ENCODE data around the gene COL15A1. TPM values are rescaled to one million over a fixed set of nuclear protein-coding genes. Genes with fewer than 3 reads are reported as not detected.

The COL15A1 gene
- polyA plus RNA-seq, 3 donors, result 24.1 to 29.6 (median 25.9) TPM

DNA sequence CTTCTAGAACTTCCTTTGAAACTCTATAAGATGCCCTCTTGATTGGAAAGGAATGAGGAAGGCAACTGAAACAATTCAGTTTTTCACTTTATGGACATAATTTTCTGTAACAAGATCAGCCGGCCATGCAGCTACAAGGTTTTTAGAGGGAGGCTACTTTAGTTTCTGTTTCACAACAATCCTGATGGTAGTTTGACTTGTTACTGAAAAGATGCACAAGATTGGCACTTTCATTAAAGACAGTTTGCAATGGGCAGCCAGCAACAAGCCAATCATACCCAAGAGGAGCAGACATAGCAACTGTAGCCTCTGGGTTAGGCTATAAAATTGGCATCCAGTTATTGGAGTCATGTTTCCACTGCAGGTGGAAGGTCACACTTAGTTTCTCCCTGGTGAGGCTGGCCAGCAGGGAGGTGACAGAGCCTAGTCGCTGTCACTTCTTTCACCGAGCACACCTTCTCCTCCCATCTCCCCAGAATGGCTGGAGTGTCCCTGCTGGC is 87.0 kb downstream of the COL15A1 start:
- DNase-seq, result no peak

DNA sequence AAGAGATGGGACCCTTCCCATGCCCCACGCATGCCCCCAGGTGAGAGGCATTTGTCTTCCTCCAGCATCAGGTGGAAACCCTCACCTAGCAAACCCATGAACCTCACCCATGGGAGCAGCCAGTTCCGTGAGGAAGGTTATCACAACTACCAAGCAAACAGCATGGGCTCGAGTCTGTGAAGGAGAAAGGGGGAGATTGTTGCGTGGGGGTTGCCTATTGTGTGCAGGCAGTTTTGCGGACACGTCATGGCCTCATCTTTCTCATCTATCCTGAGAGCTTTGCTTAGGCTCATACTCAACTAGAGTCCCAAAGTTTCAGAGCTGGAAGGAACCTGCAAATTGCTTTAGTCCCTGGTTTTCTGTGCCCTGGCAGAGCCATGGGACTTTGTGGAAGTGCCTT is 87.6 kb downstream of the COL15A1 start:
- DNase-seq, result no peak

DNA sequence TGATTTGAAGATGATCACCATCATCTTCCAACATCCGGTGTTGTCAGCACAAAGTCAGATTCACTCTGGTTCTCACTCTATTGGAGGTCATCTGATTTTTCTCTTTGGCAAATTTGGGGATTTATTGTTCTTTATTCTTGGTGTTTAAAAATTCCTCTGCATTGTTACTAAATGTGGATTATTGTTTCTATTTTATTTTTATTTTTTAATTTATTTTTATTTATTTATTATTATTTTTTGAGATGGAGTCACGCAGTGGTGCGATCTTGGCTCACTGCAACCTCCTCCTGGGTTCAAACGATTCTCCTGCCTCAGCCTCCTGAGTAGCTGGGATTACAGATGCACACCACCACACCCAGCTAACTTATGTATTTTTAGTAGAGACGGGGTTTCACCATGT is 88.3 kb downstream of the COL15A1 start:
- DNase-seq, result no peak

DNA sequence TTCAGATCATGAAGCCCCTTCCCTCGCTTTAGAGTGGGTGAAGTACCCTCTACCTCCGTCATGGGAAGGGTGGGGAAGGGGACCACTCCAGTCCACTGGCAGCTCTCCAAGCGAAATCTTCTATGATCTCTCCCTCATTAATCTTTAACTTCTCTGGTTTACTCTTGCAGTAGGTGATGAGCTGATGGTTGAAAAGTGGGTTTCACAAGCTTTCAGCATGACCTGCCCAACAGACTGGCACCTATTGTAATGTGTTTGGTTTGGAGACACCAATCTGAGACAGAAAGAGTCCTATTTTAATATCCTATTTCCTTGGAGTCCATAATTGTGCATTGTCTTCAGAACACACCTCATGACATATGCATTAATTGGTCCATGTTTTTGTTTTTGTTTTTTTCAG is 90.4 kb downstream of the COL15A1 start:
- DNase-seq, result no peak

GRCh38 chr9:99035313-99035712 is 91.6 kb downstream of the COL15A1 start:
- no peak for DNase-seq

DNA sequence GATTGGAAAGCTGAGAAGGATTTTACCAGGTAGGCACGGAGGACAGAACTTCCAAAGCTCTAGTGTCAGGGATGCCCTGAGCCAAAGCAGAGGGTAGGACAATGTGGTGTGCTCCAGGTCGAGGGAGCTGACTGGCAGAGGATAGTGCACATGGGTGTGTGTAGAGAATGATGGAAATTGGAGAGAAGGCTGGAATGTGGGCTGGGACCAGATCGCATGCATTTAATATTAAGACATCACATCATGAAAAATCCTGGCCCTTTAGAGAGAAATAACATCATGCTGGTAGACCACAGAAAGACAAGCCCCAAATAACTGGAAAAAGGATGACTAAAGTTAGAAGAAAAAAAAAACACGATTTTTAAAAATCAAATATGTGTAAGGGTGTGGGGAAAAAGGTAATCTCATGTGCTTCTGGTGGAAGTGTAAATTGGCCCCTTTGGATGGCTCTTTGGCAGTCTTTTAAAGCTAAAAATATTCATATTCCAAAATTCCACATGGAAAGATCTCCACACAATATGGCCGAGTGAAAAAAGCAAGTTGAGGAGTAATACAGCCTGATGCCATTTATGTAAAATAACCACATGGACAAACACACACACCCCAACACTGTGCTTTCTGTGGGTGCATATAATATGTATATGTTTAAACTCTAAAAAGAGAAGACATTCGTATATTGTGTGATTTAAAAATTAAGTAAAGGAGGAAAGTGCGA is 94.2 kb downstream of the COL15A1 start:
- DNase-seq, result no peak

DNA sequence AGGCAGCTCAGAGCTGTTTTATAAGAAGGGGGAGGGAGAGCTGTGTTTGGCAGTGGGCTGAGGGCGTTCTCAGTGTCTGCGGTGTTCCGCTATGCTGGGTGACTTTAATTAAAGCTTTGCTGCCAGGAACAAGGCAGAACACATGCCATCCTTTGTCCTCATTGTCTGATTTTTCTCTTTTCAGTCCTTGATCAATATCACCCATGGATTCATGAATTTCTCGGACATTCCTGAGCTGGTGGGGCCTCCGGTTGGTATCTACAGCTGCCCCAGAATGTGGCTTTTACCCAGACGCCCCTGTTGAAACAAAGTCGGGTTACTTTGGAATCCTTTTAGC is 94.7 kb downstream of the COL15A1 start:
- DNase-seq, result no peak

GRCh38 chr9:99039505-99040182 is 95.9 kb downstream of the COL15A1 start:
- no peak for DNase-seq

- no peak for DNase-seq
Observed at GRCh38 chr9:99040251-99040900, 96.7 kb downstream of the COL15A1 start.

DNA sequence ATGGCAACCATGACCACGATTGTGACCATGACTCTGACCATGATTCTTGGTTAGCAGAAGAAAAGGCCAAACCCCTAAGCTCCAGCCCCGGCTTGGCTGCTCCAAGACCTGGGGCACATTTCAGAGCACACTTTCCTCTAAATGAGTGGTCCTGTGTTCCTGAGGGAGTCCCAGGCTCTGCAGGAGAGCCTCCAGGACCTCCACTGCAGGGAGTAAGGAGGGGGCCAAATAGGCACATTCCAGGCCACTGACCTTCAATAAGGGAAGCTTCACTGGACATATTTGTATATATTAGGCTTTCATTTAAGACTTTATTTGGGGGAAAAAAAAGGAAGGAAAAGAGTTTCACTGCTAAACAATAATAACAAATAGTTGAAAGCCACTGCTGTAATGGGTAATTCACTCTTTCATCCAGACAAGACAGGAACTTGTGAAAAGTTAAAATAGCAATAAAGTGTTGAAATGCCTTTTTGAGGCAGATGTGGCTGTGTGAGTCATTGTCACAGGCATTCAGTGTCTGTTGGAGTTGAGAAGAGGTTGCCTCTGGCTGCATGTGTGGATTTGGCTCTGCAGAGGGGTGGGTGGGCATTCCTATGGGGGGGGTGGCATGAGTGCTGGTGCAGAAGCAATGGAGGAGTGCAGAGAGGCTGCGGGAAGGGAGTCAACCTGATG is 97.3 kb downstream of the COL15A1 start:
- no peak for DNase-seq

GRCh38 chr9:99041618-99042017 is 97.9 kb downstream of the COL15A1 start:
- DNase-seq, result no peak

DNA sequence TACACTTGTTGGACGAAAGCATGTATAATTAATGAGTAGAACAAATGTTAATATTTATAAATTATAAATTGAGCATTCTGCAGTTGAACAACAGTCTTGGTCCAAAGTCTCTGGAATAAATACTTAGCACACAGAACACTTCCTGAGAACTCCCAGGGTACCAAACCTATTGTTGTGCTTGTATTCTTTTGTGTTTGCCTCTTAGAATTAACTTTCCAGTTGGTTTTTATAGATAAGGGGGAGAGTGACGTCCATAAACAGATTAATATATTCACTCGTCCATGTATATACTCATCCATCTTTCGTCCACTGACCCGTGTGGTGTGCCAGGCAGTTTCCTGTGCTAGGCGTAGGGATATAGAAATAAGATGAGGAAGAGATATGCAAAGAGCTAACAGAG is 98.9 kb downstream of the COL15A1 start:
- DNase-seq, result no peak

GRCh38 chr9:99044827-99045226 is 101.1 kb downstream of the COL15A1 start:
- DNase-seq, result no peak

GRCh38 chr9:99046068-99046467 is 102.4 kb downstream of the COL15A1 start:
- no peak for DNase-seq

- no peak for DNase-seq
Observed at GRCh38 chr9:99046542-99047071, 102.9 kb downstream of the COL15A1 start.

DNA sequence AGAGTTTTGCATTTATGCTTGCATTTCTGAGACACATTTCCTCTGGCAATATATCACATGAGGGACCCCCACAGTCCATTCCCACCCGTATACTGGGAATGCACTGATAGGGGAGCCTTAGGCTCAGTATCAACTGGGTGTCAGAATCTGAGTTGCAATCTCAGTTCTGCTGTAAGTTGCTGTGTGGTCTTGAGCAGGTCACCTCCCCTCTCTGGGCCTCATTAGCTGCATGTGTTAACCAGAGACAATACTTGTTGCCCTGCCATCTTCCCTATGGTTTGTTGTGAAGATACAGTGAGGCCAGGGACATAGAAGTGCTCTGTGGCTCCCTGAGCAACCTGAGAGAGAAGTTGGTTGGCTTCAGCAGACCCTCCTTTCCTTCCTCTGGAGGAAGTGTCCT is 105.5 kb downstream of the COL15A1 start:
- no peak for DNase-seq

DNA sequence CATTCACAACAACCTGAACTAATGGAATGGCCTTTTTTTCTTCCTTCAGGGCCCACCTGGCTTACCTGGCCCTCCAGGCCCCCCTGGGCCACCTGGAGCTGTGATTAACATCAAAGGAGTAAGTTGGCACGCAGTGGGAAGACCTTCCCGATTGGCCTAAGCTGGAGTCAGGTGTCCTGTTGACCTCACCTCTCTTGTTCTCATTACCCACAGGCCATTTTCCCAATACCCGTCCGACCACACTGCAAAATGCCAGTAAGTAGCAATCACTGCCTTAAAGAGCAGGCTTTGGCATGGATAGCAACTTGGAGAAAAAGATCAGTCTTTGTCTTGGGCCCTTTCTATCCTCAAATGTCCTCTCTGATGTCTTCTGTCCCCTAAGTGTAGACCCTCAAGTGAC is 105.9 kb downstream of the COL15A1 start:
- no peak for DNase-seq

- no peak for DNase-seq
Observed at GRCh38 chr9:99050292-99050911, 106.7 kb downstream of the COL15A1 start.

DNA sequence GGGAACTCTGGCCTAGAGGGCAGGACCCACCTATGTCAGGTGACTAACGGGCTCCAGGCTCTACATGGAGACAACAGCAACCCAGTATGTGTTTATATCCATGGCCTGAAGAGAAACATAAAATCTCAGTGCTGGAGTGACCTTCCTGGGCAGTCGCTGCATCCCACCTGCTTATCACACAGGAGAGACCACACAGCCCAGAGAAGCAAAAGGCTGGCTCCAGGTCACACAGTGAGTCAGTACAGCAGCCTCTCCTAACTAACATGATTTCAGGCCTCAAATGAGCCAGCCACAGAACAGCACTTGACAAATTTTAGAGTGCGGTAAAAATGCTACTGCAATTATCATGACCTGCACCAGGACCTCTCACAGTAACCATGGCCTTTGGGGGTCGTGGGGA is 107.2 kb downstream of the COL15A1 start:
- no peak for DNase-seq

- no peak for DNase-seq
Observed at GRCh38 chr9:99051406-99051805, 107.7 kb downstream of the COL15A1 start.

DNA sequence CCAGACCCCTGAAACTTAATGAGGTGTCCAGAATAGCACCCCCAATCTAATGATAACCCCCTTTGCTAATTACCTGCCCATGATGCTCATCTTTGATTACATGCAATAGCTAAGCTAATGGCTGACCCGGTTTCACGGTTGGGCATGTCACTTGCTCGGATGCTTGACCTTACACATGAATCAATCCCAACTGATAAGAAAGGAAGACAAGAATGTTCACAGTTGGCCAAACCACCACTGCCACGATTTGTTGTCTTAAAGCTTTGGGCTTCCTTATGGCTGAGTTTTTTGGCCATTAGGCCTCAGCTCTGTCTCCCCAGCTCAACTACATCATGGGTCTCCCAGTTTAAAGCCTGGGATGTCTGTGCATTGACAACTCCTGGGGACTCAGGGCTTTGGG is 108.1 kb downstream of the COL15A1 start:
- no peak for DNase-seq

All from renal pelvis (tissue), 4 donors.